HEK293T (cell line): ENCODE data around the gene CDC25C.
"Not testable (repeated sequence)": the region's sequence is repeated elsewhere in the genome, so short reads cannot be mapped to it uniquely, and the experiment has no call there.

Experiments used
- CTCF ChIA-PET: fragments of 350-600 bp; formaldehyde crosslinking; extraction: SDS; loops from one replicate; lab custom pipeline; 2021; ENCODE audit warnings: antibody characterized with exemption, inconsistent platforms; lab: Yijun Ruan, JAX
- POLR2A ChIA-PET: fragments of 350-600 bp; formaldehyde crosslinking; extraction: SDS; loops from one replicate; lab custom pipeline; 2020; ENCODE audit warnings: antibody characterized with exemption, inconsistent platforms; lab: Yijun Ruan, JAX
- DNase-seq: peaks from one replicate; pipeline ENCODE4 v3.0.0; 2012; ENCODE audit warnings: mixed read lengths; ENCODE audit errors: extremely low spot score
- ARNT ChIP-seq: fragments of 450-650 bp; IDR thresholded peaks from 2 replicates; pipeline ENCODE4 v1.6.1; 2017; ENCODE audit warnings: mild to moderate bottlenecking
- BHLHE40 ChIP-seq: fragments of 450-650 bp; IDR thresholded peaks from 2 replicates; pipeline ENCODE4 v1.6.1; 2016; ENCODE audit warnings: mild to moderate bottlenecking, moderate library complexity, borderline replicate concordance
- CTBP1 ChIP-seq: fragments of 450-650 bp; IDR thresholded peaks from 2 replicates; pipeline ENCODE4 v1.6.1; 2016; ENCODE audit warnings: borderline replicate concordance
- ELF4 ChIP-seq: fragments of 450-650 bp; IDR thresholded peaks from 2 replicates; pipeline ENCODE4 v1.6.1; 2017; ENCODE audit warnings: antibody characterized with exemption
- FOXA1 ChIP-seq: fragments of 450-650 bp; IDR thresholded peaks from 2 replicates; pipeline ENCODE4 v1.6.1; 2016; ENCODE audit warnings: mild to moderate bottlenecking
- FOXK2 ChIP-seq: fragments of 450-650 bp; IDR thresholded peaks from 2 replicates; pipeline ENCODE4 v1.6.1; 2016; ENCODE audit warnings: mild to moderate bottlenecking
- FOXM1 ChIP-seq: fragments of 450-650 bp; IDR thresholded peaks from 2 replicates; pipeline ENCODE4 v1.6.1; 2017; ENCODE audit warnings: mild to moderate bottlenecking, borderline replicate concordance
- HDGF ChIP-seq: fragments of 450-650 bp; IDR thresholded peaks from 2 replicates; pipeline ENCODE4 v1.6.1; 2017; ENCODE audit warnings: antibody characterized with exemption, borderline replicate concordance
- L3MBTL2 ChIP-seq: fragments of 450-650 bp; conservative IDR thresholded peaks from 2 replicates; pipeline ENCODE4 v1.6.1; 2016; ENCODE audit warnings: mild to moderate bottlenecking
- LEF1 ChIP-seq: fragments of 450-650 bp; IDR thresholded peaks from 2 replicates; pipeline ENCODE4 v1.6.1; 2017; ENCODE audit warnings: mild to moderate bottlenecking, borderline replicate concordance
- NFRKB ChIP-seq: fragments of 450-650 bp; IDR thresholded peaks from 2 replicates; pipeline ENCODE4 v1.6.1; 2016; ENCODE audit warnings: mild to moderate bottlenecking, moderate library complexity
- PKNOX1 ChIP-seq: fragments of 450-650 bp; IDR thresholded peaks from 2 replicates; pipeline ENCODE4 v1.6.1; 2016
- SP1 ChIP-seq: fragments of 450-650 bp; IDR thresholded peaks from 2 replicates; pipeline ENCODE4 v1.6.1; 2017
- SUZ12 ChIP-seq: fragments of 450-650 bp; IDR thresholded peaks from 2 replicates; pipeline ENCODE4 v1.6.1; 2016; ENCODE audit warnings: mild to moderate bottlenecking
- TARDBP ChIP-seq: fragments of 450-650 bp; IDR thresholded peaks from 2 replicates; pipeline ENCODE4 v1.6.1; 2016
- ZNF384 ChIP-seq: fragments of 450-650 bp; IDR thresholded peaks from 2 replicates; pipeline ENCODE4 v1.6.1; 2016

Gene CDC25C

GRCh38 chr5:138258704-138259292, 72.8 kb downstream of the CDC25C start:
- ChIA-PET CTCF (no interaction called here), POLR2A (interaction anchor here (1.0 kb wide), 1 partner anchor 45 kb away, joined by 3 read pairs; no protein-coding TSS in a partner anchor)
- TF ChIP-seq FOXM1 (no peak), CTBP1 (no peak), TARDBP (no peak), HDGF (no peak), ELF4 (no peak), SP1 (no peak), PKNOX1 (no peak), ZNF384 (no peak), FOXA1 (no peak), SUZ12 (no peak), L3MBTL2 (no peak), NFRKB (no peak)
- no peak for DNase-seq

GRCh38 chr5:138257583-138257982, 74.0 kb downstream of the CDC25C start:
- ChIA-PET CTCF (no interaction called here), POLR2A (no interaction called here)
- TF ChIP-seq NFRKB (no peak), SP1 (no peak), SUZ12 (no peak), FOXA1 (no peak)
- DNase-seq: no peak

GRCh38 chr5:138252944-138253343, 78.7 kb downstream of the CDC25C start:
- ChIA-PET CTCF (no interaction called here), POLR2A (no interaction called here)

GRCh38 chr5:138247800-138248199, 83.8 kb downstream of the CDC25C start:
- CTCF ChIA-PET, POLR2A ChIA-PET, DNase-seq: not testable (repeated sequence)

More at GRCh38 chr5:138252944-138253343, 78.7 kb downstream of the CDC25C start:
- DNase-seq: no peak
- TF ChIP-seq FOXA1: no peak
- no peak for TF ChIP-seq CTBP1
- TF ChIP-seq ELF4: no peak
- no peak for TF ChIP-seq FOXK2
- TF ChIP-seq BHLHE40: no peak
- no peak for TF ChIP-seq NFRKB
- no peak for TF ChIP-seq TARDBP
- no peak for TF ChIP-seq SUZ12
- TF ChIP-seq ARNT: no peak
- TF ChIP-seq PKNOX1: no peak
- TF ChIP-seq FOXM1: no peak

- TF ChIP-seq ARNT (no peak), PKNOX1 (no peak), BHLHE40 (no peak), CTBP1 (no peak), FOXA1 (no peak)
- ChIA-PET POLR2A (interaction anchor here (1.2 kb wide), 1 partner anchor 91 kb away, joined by 4 read pairs; the partner anchor contains the start of gene FAM53C), CTCF (interaction anchor here (1.1 to 1.4 kb wide), 2 partner anchors 9 to 24 kb away, joined by 3 to 4 read pairs; no protein-coding TSS in a partner anchor)
- DNase-seq: no peak
Measured at GRCh38 chr5:138246822-138247221, 84.8 kb downstream of the CDC25C start.

- ChIA-PET CTCF (interaction anchor here (0.6 to 1.4 kb wide), 3 partner anchors 9 to 80 kb away, joined by 3 to 4 read pairs (median 3); no protein-coding TSS in a partner anchor), POLR2A (interaction anchor here (1.2 kb wide), 1 partner anchor 92 kb away, joined by 4 read pairs; the partner anchor contains the start of gene FAM53C)
- TF ChIP-seq TARDBP (no peak), ARNT (no peak), PKNOX1 (no peak), SUZ12 (no peak), CTBP1 (no peak), FOXK2 (no peak), L3MBTL2 (no peak), FOXM1 (no peak), HDGF (no peak), LEF1 (no peak), NFRKB (no peak), ZNF384 (no peak), FOXA1 (no peak), SP1 (no peak), ELF4 (no peak), BHLHE40 (no peak)
- no peak for DNase-seq
Measured at GRCh38 chr5:138246334-138246733, 85.3 kb downstream of the CDC25C start.
